Measurements from ENCODE around the gene SEMA4A.

- TF ChIP-seq CTCF (IDR thresholded peaks at IDR 0.05) (no peak), POLR2A (IDR thresholded peaks at IDR 0.05) (no peak)
Measured at GRCh38 chr1:156177919-156178654, 24.7 kb downstream of the SEMA4A start.
